Esophagus squamous epithelium (tissue), 4 donors: ENCODE measurements around the gene NUP188.

Experiments used
- POLR2A ChIP-seq, 4 donors: fragments of 450-650 bp; IDR thresholded peaks; one replicate each; pipeline ENCODE4 v1.6.1; 2017; ENCODE audit warnings: antibody characterized with exemption in 4 of 4, mild to moderate bottlenecking in 4 of 4, moderate library complexity in 3 of 4
- TF ChIP-seq, protein P1 (sequence below), 6 experiments: fragments of 450-650 bp in 4 of 6; fragments of 200-600 bp in 2 of 6; sonication (generic) in 2 of 6; IDR thresholded peaks; one replicate each; pipeline ENCODE4 v1.5.1; 2016 to 2019; ENCODE audit warnings: antibody characterized with exemption in 6 of 6, mild to moderate bottlenecking in 4 of 6, moderate library complexity in 4 of 6

- TF ChIP-seq, protein P1, sequence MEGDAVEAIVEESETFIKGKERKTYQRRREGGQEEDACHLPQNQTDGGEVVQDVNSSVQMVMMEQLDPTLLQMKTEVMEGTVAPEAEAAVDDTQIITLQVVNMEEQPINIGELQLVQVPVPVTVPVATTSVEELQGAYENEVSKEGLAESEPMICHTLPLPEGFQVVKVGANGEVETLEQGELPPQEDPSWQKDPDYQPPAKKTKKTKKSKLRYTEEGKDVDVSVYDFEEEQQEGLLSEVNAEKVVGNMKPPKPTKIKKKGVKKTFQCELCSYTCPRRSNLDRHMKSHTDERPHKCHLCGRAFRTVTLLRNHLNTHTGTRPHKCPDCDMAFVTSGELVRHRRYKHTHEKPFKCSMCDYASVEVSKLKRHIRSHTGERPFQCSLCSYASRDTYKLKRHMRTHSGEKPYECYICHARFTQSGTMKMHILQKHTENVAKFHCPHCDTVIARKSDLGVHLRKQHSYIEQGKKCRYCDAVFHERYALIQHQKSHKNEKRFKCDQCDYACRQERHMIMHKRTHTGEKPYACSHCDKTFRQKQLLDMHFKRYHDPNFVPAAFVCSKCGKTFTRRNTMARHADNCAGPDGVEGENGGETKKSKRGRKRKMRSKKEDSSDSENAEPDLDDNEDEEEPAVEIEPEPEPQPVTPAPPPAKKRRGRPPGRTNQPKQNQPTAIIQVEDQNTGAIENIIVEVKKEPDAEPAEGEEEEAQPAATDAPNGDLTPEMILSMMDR (IDR thresholded peaks at IDR 0.05) = no peak
- no peak for TF ChIP-seq POLR2A (IDR thresholded peaks at IDR 0.05)
Measured at GRCh38 chr9:129011170-129011569, 63.7 kb downstream of the NUP188 start.
